HG03565 (cell line): ENCODE results near the gene SLC2A5.
A peak's percentile ranks its signal among the peaks of the same experiment; 100 is the strongest.
"Not testable (repeated sequence)": the region's sequence is repeated elsewhere in the genome, so short reads cannot be mapped to it uniquely, and the experiment has no call there.

Source experiments
- ATAC-seq: cut with Tn5 transposase; IDR thresholded peaks from one replicate; pipeline ENCODE4 v1.9.1; 2021; ENCODE audit warnings: mild to moderate bottlenecking, moderate library complexity; ENCODE audit not compliant: unreplicated experiment

SLC2A5 gene, protein sequence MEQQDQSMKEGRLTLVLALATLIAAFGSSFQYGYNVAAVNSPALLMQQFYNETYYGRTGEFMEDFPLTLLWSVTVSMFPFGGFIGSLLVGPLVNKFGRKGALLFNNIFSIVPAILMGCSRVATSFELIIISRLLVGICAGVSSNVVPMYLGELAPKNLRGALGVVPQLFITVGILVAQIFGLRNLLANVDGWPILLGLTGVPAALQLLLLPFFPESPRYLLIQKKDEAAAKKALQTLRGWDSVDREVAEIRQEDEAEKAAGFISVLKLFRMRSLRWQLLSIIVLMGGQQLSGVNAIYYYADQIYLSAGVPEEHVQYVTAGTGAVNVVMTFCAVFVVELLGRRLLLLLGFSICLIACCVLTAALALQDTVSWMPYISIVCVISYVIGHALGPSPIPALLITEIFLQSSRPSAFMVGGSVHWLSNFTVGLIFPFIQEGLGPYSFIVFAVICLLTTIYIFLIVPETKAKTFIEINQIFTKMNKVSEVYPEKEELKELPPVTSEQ

DNA sequence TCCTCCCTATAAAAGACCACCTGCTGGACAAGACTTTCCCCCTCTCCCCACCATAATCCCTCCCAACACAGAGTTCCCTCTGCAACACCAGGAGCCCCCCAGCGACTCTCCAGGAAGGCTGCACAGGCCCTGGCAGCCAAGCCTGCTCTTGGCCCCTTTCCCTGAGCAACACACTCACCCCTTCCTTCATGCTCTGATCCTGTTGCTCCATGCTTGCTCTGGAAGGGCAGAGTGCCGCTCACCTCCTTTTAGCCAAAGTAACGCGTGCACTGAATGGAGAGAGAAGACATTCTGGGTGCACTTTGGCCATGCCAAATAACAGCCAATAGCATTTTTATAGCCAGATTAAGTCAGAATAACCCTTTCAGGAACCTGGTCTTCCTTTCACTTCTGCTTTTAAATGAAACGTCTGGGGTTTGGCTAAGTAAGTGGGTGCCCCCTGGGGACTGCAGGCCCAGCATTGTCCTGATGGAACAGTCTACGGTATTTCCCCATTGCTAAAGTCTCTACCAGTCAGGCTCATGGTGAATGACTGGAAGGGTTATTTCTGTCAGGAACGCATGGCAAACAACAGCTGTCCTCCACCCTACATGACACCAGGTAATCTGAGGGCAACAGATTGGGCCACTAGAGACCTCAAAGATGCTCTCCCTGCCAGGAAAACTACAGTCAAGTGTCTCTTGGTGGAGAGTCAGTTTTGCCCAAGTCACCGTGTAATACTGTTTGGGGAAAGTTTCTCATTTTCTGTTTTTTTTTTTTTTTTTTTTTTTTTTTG lies at the start of gene SLC2A5:
TSS of gene SLC2A5 (minus strand) at position 310 of the 775 bp plus-strand sequence. CDS start at position 211, 99 bp downstream.
- peak; percentile 84 for ATAC-seq

DNA sequence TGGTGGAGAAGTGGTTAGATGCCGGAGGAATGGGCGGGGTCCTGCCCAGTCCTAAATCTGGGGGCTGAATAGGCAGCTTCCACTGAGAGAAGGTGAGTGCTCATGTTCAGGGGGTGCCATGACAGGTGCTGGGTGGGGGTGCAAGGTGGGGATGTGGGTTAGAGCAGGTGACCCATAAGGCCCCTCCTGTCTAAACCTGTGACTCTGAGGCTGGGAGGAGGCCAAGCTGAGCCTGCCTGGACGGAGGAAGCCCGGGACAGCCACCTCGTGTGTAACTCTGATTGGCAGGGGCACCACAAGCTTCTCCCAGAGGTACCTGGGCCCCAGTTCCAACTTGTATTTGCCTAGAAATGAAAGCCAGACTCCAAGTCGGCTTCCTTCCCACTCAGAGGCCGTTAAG lies 48.8 kb upstream of the SLC2A5 start:
- no peak for ATAC-seq

DNA sequence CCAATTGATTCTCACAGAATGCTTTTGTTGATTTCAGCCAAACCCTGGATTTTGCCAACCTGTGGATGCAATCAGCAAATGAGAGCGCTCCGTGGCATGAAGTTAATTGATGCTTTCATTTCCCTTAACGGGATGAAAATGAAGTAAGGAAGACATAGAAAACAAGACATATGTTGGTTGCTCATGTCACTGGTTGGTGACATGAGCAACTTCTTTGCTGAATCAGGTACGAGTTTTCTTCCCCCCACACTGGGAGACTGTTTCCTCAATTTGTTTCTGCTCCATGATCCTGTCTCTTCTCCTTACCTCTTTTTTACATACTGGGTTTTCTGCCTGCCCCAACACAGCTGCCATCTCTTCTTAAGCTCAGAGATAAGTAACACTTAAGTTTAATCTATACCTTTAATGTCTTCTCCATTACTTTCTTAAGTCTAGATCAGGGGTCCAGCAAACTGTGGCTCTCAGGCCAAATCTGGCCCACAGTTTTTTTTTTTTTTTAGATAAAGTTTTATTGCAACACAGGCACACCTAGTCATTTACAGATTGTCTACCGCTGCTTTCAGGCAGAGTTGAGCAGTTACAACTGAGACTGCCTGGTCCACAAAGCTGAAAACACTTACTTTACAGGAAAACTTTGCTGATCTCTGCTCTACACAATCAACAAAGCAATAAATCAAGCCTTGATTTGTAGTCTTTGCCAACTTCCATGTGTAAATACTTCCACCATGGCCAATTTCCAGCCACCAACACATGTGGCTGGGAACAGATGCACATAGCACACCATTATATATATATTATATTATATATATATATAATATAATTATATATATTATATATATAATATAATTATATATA lies 46.1 kb upstream of the SLC2A5 start:
- no peak for ATAC-seq

DNA sequence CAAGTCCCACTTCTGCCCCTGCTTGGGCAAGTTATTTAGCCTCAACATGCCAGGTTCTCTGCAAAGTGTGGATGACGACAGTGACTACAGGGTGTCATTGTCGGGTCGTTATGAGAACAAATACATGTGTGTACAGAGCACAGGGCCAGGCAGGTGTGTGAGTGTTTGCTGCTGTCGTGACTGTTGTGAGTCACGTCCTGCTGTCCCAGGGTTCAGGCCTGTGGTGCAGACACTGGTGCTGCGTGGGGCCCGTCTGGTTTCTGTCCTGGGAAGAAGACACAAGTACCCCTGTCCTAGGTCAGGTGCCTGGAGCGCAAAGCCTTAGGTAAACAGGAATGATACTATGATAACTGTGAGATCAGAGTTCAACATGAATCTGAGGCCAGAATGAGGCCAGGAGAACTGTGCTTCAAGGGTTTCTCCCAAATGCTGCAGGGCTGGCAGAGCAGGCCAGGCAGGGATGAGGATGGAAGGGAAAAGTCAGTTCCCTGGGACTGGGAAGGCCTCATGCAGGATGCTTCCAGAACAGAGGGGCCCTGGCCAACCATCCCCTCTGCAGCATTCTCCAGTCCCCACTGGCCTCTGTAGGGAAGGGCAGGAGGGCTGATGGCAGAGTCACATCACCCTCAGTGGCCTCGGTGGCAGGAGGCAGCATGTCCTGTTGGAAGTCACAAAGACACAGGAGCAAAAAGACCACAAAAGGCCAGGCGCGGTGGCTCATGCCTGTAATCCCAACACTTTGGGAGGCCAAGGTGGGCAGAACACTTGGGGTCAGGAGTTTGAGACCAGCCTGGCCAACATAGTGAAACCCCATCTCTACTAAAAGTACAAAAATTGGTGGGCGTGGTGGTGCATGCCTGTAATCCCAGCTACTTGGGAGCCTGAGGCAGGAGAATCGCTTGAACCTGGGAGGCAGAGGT lies 43.8 kb upstream of the SLC2A5 start:
- no peak for ATAC-seq

DNA sequence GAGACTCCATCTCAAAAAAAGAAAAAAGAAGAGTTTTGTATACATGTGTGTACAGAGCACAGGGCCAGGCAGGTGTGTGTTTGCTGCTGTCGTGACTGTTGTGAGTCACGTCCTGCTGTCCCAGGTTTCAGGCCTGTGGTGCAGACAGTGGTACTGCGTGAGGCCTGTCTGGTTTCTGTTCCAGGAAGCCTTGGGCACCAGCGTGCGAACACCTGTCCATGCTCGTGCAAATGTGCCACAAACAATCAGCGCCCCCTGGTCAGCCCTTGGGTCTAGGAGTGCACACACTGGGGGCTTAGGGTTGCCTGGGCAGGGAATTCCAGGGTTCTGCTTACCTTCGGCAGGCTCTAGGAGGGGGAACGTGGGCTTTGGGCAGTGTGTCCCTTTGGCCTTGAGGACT lies 42.5 kb upstream of the SLC2A5 start:
- no peak for ATAC-seq

DNA sequence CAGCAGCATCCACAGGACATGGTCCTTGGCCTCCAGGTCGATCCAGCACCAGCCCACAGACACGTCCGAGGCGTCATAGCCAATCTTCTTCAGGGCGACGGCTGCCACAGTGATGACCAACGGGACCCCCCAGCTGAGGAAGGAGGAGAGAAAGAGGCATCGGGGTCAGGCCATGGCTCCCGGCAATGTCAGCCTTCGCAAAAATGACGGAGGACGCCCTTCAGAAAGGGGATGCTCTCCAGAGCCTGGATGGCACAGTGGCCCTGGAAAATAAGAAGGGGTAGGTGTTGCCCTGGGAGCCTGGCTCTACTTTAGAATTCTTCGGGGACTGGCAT lies 41.9 kb upstream of the SLC2A5 start:
- ATAC-seq: no peak

DNA sequence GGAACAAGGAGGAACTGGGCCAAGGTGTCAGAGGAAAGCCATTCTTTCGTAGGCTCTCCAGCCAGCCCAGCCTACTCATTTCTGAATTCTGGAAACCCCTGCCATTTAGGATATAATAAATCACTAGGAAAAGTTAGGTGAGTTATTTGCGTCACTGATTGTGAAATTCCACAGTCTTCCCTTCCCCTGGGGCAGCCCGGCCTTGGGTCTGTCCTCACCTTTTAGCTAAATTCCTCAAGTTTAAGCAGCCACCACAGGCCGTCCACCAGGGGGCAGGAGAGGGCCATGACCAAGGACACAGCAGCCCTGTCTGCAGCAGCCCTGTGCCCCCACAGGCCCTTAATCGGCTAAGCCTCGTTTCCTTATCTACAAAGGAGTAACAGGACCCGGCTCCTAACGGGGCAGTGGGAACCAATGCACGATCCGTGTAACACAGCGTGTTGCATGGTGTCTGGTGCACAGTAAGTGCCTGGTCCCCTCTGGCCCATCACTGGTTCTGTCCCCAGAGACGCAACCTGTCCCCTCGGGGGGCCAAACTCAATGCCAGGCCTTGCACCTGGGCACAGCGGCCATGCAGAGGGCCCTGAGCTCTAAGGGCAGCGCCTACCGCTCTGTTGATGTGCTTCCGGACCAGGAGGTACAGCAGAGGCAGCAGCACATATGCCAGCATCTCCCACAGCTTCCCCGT lies 41.4 kb upstream of the SLC2A5 start:
- ATAC-seq: no peak

DNA sequence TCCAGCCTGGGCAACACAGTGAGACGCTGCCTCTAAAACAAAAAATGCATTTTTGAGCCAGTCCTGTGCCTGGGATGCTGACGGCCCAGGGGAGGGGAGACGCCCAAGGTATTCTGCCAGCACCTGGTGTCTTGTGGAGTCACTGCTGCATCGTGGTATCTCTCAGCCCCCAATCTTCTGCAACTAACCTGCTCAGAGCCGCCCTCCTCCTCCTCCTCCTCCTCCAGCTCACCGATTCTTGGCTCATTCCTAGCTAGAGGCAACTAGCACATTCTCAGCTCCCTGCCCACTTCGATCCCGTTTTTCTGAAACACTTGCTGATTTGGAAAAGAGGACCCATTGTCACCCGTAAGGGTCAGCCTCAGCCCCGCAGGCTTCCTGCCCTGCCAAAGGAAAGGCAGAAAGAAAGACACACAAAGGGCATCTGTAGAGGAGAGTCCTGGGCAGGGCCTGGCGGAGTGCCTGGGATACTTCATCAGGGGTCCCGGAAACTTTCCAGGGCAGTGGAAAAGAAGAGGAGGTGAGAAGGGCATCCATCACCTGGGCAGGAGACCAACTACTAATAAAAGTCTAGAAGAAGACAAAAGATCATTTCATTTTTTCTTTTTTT lies 38.7 kb upstream of the SLC2A5 start:
- ATAC-seq: no peak

DNA sequence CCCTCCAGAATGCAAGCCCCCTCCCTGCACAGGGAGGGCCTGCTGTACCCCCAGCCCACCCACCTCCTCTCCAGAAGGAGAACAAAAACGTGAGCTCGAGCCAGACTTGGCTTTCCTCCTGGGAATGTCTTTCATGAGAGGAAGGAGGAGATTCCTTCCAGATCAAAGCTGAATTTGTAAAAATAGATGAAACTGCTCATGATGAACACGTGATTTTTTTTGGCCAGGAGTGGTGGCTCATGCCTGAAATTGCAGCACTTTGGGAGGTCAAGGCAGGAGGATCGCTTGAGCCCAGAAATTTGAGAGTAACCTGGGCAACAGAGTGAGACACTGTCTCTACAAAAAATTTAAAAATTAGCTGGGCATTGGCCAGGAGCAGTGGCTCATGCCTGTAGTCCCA lies 37.7 kb upstream of the SLC2A5 start:
- ATAC-seq: no peak

DNA sequence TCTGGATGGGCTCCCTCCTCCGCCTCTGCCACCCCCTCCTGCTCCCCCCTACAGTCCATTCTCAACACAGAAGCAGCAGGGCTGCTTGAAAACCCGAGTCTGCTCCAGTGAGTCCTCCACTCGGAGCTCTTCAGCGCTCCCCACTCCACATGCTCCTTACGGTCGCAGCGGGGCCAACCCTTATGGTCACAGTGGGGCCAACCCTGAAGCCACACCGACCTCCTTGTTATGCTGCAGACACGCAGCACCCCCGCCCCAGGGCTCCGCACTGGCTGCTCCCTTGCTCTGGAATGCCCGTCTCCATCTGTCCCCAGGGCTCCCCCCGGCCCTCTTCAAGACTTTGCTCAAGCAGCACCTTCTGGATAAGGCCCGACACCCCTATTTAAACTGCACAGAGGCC lies 36.9 kb upstream of the SLC2A5 start:
- no peak for ATAC-seq

DNA sequence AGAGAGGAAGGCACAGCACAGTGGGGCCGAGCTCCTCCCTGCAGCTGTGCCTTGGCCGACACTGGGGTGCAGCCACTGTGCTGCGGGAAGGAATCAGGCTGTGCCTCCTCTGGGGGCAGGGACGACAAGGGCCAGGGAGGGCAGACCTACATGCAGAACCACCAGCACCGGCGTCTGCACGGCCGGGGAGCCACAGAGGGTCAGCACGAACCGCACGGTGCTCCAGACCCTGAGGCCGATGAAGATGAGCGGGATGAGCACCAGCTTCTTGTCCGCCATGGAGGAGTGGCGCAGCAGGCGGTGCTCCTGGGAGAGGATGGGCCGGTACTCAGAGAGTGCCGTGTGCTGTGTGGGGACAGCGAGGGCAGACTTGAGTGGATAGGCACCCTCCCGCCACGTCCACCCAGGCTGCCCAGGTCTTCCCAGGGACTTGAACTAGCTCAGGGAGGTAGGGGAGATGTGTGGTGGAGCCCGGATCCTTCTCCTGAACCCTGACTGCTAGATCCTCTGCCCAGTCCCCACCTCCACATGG lies 36.0 kb upstream of the SLC2A5 start:
- ATAC-seq: no peak

DNA sequence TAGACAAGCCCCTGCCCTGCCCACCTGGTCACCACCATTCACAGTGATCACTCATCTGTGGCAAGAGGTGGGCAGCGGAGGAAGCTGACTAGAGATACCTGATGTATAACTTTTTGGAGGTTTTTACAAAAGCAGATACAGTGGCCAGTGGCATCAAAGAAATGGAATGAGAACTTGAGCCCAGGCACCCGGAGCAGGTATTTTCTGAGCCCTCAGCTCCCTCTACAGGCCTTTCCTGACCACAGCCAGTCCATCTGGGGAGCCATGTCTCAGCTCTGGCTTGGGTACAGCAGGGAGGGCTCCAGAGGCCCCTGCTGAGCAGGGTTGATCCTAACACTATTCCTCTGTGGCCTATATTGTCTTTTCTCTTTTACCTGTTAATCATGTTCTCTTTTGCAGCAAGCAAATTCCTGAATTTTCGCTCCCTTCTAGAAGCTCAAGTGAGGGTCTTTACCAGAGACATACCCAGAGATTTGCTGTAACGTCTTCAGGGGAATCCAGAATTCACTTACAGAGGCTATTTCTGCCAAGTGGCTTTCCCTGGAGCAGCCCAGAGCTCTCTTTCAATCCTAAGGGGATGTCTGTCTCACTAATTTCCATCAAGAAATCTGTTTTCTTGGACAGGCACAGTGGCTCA lies 32.2 kb upstream of the SLC2A5 start:
- ATAC-seq: no peak

DNA sequence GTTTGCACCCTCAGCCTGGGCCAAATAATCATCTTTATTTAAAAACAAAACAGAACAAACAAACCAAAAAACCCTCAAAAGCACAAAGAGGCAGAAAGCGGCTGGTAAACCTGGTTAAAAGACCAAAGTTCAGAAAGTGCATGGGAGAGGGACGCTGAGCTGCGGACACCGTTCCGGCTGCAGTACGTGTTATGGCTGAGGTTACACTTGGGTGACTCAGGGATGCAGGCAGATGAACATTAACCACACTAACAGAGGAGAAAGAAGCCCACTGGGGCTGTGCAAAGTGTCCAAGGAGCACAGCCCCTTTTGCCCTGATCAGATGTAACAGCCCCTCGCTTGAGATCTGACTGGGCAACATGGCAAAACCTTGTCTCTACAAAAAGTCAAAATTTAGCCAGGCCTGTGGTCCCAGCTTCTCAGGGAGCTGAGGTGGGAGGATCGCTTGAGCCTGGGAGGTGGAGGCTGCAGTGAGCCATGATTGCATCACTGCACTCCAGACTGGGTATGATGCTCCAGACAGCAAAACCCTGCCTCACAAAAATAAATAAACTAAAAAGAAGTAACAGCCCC lies 31.1 kb upstream of the SLC2A5 start:
- ATAC-seq: no peak

DNA sequence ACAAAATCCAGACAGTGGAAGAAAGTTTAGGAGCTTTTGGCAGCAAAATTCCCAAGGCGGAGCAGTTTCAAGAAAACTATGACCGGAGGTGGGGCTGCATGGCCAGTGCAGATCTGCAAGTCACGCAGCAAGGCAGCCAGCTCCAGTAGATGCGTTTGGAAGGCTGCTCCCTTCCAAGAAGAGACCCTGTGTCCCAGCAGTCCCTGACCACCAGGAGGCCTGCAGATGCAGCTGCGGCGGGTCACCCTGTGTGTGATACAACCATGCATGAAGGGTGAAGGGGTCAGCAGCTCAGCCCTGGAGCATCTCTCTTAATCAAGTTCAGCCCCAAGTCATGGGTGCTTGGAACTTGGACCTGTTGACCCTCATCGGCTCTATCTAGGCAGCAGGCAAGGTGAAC lies 30.1 kb upstream of the SLC2A5 start:
- no peak for ATAC-seq

DNA sequence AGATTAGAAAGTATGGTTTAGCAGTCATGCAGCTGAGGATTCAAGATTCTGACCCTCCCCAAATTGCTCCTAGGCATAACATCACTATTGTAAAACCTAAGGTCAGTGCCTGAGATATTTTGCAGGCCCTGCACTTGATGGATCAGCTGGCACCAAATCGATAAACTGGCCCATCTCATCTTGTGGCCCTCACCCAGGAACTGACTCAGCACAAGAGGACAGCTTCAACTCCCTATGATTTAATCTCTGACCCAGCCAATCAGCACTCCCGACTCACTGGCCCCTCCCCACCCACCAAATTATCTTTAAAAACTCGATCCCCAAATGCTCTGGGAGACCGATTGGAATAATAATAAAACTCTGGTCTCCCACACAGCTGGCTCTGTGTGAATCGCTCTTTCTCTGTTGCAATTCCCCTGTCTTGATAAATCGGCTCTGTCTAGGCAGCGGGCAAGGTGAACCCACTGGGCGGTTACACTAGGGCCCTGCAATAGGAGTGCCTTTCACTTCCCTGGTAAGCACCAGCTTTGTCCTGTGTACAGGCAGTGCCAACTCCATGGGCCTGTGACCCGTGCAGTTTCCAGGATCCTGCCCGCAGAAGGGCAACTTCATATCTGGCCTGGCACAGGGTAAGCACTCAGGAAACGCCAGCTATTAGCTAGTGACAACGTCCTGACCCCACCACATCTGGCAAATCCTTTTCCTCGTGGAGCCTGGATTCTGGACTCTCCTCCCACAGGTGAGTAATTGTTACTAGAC lies 28.7 kb upstream of the SLC2A5 start:
- no peak for ATAC-seq

DNA sequence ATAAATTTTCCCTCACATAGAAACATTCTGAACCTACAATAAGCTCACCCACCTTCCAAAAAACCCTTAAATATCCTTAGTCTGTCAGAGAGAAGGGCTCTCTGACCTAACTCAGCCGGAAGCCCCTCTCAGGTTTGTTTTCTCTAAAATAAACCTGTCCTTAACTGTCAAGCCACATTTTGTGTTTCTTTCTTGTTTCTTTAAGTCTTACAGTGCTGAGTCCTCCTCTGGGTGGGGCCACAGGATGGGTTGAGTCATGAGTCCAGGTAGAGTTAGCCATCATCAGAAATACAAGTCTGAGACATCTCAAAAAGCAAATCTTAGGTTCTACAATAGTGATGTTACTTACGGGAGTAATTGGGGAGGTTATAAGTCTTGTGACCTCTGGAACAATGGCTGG lies 26.4 kb upstream of the SLC2A5 start:
- ATAC-seq: no peak

DNA sequence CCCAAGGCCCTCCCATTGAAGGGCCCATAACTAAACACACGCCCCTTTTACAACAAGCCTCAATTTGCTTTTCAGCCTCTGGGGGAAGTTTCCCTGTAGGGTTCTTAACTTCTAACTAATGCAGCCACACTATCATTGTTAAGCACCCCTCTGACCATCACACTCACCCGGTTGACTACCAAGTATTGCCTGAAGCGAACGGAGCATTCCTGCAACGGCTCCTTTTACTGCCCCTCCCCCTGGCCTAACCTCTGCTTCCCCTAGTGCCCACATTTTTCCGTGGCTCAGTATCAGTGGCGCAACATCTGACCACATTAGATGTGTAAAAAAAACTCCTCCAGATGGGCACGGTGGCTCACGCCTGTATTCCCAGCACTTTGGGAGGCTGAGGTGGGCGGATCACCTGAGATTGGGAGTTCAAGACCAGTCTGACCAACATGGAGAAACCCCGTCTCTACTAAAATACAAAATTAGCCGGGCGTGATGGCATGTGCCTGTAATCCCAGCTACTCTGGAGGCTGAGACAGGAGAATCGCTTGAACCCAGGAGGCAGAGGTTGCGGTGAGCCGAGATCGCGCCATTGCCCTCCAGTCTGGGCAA lies 24.7 kb upstream of the SLC2A5 start:
- not testable (repeated sequence) for ATAC-seq
